HG02938 (cell line): ENCODE measurements around the gene JKAMP.
A peak's percentile ranks its signal among the peaks of the same experiment; 100 is the strongest.
"Not testable (repeated sequence)": the region's sequence is repeated elsewhere in the genome, so short reads cannot be mapped to it uniquely, and the experiment has no call there.

ENCODE experiments used
- ATAC-seq: cut with Tn5 transposase; IDR thresholded peaks from one replicate; pipeline ENCODE4 v1.9.1; 2021; ENCODE audit warnings: mild to moderate bottlenecking, moderate library complexity; ENCODE audit not compliant: unreplicated experiment

JKAMP gene

GRCh38 chr14:59483819-59484638 is at the start of gene JKAMP, which contains the start of gene L3HYPDH:
JKAMP (plus strand) TSS chr14:59484517; CDS start chr14:59484590, 73 bp downstream.
L3HYPDH (minus strand) TSS chr14:59484408; CDS start chr14:59484316, 92 bp downstream.
- ATAC-seq, result peak; percentile 84

- ATAC-seq, result no peak
Measured at GRCh38 chr14:59435101-59435500, 49.2 kb upstream of the JKAMP start.

GRCh38 chr14:59435987-59436386 is 48.3 kb upstream of the JKAMP start:
- ATAC-seq, result no peak

GRCh38 chr14:59438195-59438647 is 46.1 kb upstream of the JKAMP start:
- ATAC-seq, result no peak

- no peak for ATAC-seq
Measured at GRCh38 chr14:59439256-59439965, 44.9 kb upstream of the JKAMP start.

- not testable (repeated sequence) for ATAC-seq
Measured at GRCh38 chr14:59448673-59449072, 35.6 kb upstream of the JKAMP start.

- no peak for ATAC-seq
Measured at GRCh38 chr14:59450716-59451115, 33.6 kb upstream of the JKAMP start.

- ATAC-seq, result no peak
Measured at GRCh38 chr14:59451849-59452248, 32.5 kb upstream of the JKAMP start.

- no peak for ATAC-seq
Measured at GRCh38 chr14:59454139-59454538, 30.2 kb upstream of the JKAMP start.

GRCh38 chr14:59455411-59455810 is 28.9 kb upstream of the JKAMP start:
- ATAC-seq, result no peak

GRCh38 chr14:59458486-59458885 is 25.8 kb upstream of the JKAMP start:
- no peak for ATAC-seq

- ATAC-seq, result no peak
Measured at GRCh38 chr14:59460378-59460777, 23.9 kb upstream of the JKAMP start.

- no peak for ATAC-seq
Measured at GRCh38 chr14:59461891-59462290, 22.4 kb upstream of the JKAMP start.

- peak; percentile 23 for ATAC-seq
Measured at GRCh38 chr14:59463787-59464485, 20.4 kb upstream of the JKAMP start.

- ATAC-seq, result peak; percentile 56
Measured at GRCh38 chr14:59464486-59465315, 19.6 kb upstream of the JKAMP start.

GRCh38 chr14:59465316-59466135 is 18.8 kb upstream of the JKAMP start, which contains the start of gene GPR135:
GPR135 (minus strand) TSS chr14:59465380; CDS start chr14:59465226, 154 bp downstream.
- ATAC-seq, result peak; percentile 31

- ATAC-seq, result no peak
Measured at GRCh38 chr14:59474172-59474571, 10.1 kb upstream of the JKAMP start.

- ATAC-seq, result no peak
Measured at GRCh38 chr14:59475709-59476108, 8.6 kb upstream of the JKAMP start.

GRCh38 chr14:59478540-59478939 is 5.8 kb upstream of the JKAMP start:
- ATAC-seq, result no peak
